K562 (cell line): ENCODE results near the gene GRIN1. TPM values are rescaled to one million over a fixed set of nuclear protein-coding genes. Genes with fewer than 3 reads are reported as not detected.
A peak's percentile ranks its signal among the peaks of the same experiment; 100 is the strongest.

ENCODE experiments used
- ATF4 ChIP-seq: fragments of 450-650 bp; formaldehyde crosslinking; IDR thresholded peaks from 2 replicates; pipeline ENCODE4 v1.4.0; 2022; ENCODE audit warnings: mild to moderate bottlenecking, moderate library complexity
- HBP1 ChIP-seq: fragments of 450-650 bp; formaldehyde crosslinking; IDR thresholded peaks from 2 replicates; pipeline ENCODE4 v1.4.0; 2022; ENCODE audit warnings: missing genetic modification characterization
- SAP30 ChIP-seq: fragments of 200-600 bp; sonication (generic); IDR thresholded peaks from 2 replicates; pipeline ENCODE4 v1.6.1; 2012; ENCODE audit warnings: borderline replicate concordance, low read depth, mild to moderate bottlenecking, moderate library complexity, low read length, control low read depth, inconsistent platforms; ENCODE audit not compliant: insufficient read depth, poor library complexity, severe bottlenecking
- ZBTB40 ChIP-seq, 2 experiments: fragments of 450-650 bp in 1 of 2; sonication (generic) in 1 of 2; formaldehyde crosslinking in 1 of 2; IDR thresholded peaks; 2 replicates each; pipeline versions ENCODE4 v1.7.1 to v1.9.0; 2016 to 2022; ENCODE audit warnings: inconsistent platforms in 1 of 2, mild to moderate bottlenecking in 1 of 2, missing genetic modification reagents in 1 of 2
- ZBTB43 ChIP-seq: sonication (generic); formaldehyde crosslinking; IDR thresholded peaks from 2 replicates; pipeline ENCODE4 v1.8.0; 2023; ENCODE audit warnings: mild to moderate bottlenecking, missing genetic modification reagents
- ZC3H4 ChIP-seq: sonication (generic); formaldehyde crosslinking; IDR thresholded peaks from 2 replicates; pipeline ENCODE4 v1.9.0; 2021; ENCODE audit warnings: missing genetic modification reagents, borderline replicate concordance
- ZNF165 ChIP-seq: fragments of 250-450 bp; sonication (Bioruptor Pico); IDR thresholded peaks from 2 replicates; pipeline ENCODE4 v1.4.0; 2020; ENCODE audit warnings: borderline replicate concordance
- ZNF431 ChIP-seq: sonication (generic); formaldehyde crosslinking; IDR thresholded peaks from 2 replicates; pipeline ENCODE4 v1.8.0; 2022; ENCODE audit warnings: mild to moderate bottlenecking, missing genetic modification reagents
- ZNF695 ChIP-seq: fragments of 450-650 bp; formaldehyde crosslinking; IDR thresholded peaks from 2 replicates; pipeline ENCODE4 v1.4.0; 2020; ENCODE audit warnings: mild to moderate bottlenecking, moderate library complexity
- polyA plus RNA-seq, 8 experiments: library from polyadenylated mRNA; depleted of rRNA in 4 of 8; stranded (reverse) in 5 of 8; unstranded in 3 of 8; fragments of >200 nt; fragmentation: Nextera tagmentation in 2 of 8; fragmentation: Illumina TruSeq in 1 of 8; extraction: Ambion mirVana in 2 of 8; extraction: Trizol in 1 of 8; gene quantifications; 2 replicates each; pipeline versions ENCODE4 v1.2.1 to v1.2.3, GENCODE V29; 2011 to 2014; ENCODE audit warnings: inconsistent platforms in 1 of 8, missing spikeins in 1 of 8
- total RNA-seq, 7 experiments: library from RNA; depleted of rRNA in 6 of 7; stranded (reverse); fragments of >200 nt in 6 of 7; fragmentation: Illumina TruSeq in 2 of 7; extraction: Trizol in 2 of 7; gene quantifications; 2 replicates each; pipeline versions ENCODE4 v1.2.1 to v1.2.3, GENCODE V29; 2011 to 2021; ENCODE audit warnings: low replicate concordance in 1 of 7

GRIN1 gene
- total and polyA plus RNA-seq, 9 of the 15 experiments (the other 6 are each of a cell fraction or from before 2014, with no cell fraction given): 0.03 to 0.35 (median 0.16) TPM; not detected in 6

- TF ChIP-seq ATF4 (CRISPR knock-in tag) (0 out of 2 replicates have a peak, but pooled peaks have one; percentile 16), ZBTB43 (CRISPR knock-in tag) (no peak), ZNF165 (0 out of 2 replicates have a peak, but pooled peaks have one; percentile 42), ZC3H4 (peak; percentile 70; the same call in 1 of the 2 replicates), HBP1 (0 out of 2 replicates have a peak, but pooled peaks have one; percentile 14), ZNF695 (0 out of 2 replicates have a peak, but pooled peaks have one; percentile 31), SAP30 (peak; percentile 26), ZNF431 (CRISPR knock-in tag) (peak; percentile 20; the same call in 1 of the 2 replicates), ZBTB40 (IDR thresholded peaks at IDR 0.05) (no peak; the same call in 1 of the 2 replicates), ZBTB40 (CRISPR knock-in tag; IDR thresholded peaks at IDR 0.05) (no peak)
Measured at GRCh38 chr9:137128158-137128861, 10.6 kb upstream of the GRIN1 start (continued).
